AG04450 (cell line): ENCODE results near the gene ADAMTS16. TPM values are rescaled to one million over a fixed set of nuclear protein-coding genes. Genes with fewer than 3 reads are reported as not detected.

Experiments used
- CTCF ChIA-PET: fragments of 300-600, 350-600 bp; formaldehyde crosslinking; extraction: SDS; loops from one replicate; lab custom pipeline; 2022; ENCODE audit warnings: antibody characterized with exemption, inconsistent platforms; lab: Charles Lee
- POLR2A ChIA-PET: fragments of 350-600 bp; formaldehyde crosslinking; extraction: SDS; loops from one replicate; lab custom pipeline; 2021; ENCODE audit warnings: antibody characterized with exemption, inconsistent platforms; lab: Yijun Ruan, JAX
- DNase-seq: peaks from one replicate; pipeline ENCODE4 v3.0.0-alpha.2; 2011; ENCODE audit warnings: low read depth, low spot score
- H3K27ac ChIP-seq: one replicate; pipeline ENCODE4 v1.5.1; 2012; ENCODE audit warnings: low read depth, low read length, control low read depth
- H3K27me3 ChIP-seq: one replicate; pipeline ENCODE4 v1.6.0; 2012; ENCODE audit warnings: low read length; ENCODE audit not compliant: control insufficient read depth, insufficient read depth
- H3K4me3 ChIP-seq: 2 replicates; pipeline ENCODE4 v1.5.1; 2011; ENCODE audit warnings: mild to moderate bottlenecking, low read depth, low read length, control low read depth
- H3K9me3 ChIP-seq: 2 replicates; pipeline ENCODE4 v1.5.1; 2012; ENCODE audit warnings: low read length; ENCODE audit not compliant: control insufficient read depth, insufficient read depth
- CTCF ChIP-seq: IDR thresholded peaks from 2 replicates; pipeline ENCODE4 v1.5.1; 2011; ENCODE audit warnings: low read depth, low read length, control low read depth, inconsistent platforms
- polyA plus RNA-seq: library from polyadenylated mRNA; depleted of rRNA; stranded (reverse); fragments of >200 nt; gene quantifications from 2 replicates; pipeline ENCODE4 v1.2.3, GENCODE V29; 2011

Gene ADAMTS16
- polyA plus RNA-seq, 1 experiment: 0.04 TPM

GRCh38 chr5:5339257-5339656 lies 199.1 kb downstream of the ADAMTS16 start:
- Histone ChIP-seq H3K9me3 (peaks cover 9% of the 10 kb centered on the region), H3K4me3 (no peak overlapping the region), H3K27me3 (no peaks in the 10 kb centered on the region), H3K27ac (no peak overlapping the region)
- TF ChIP-seq CTCF: no peak
- DNase-seq: no peak
- ChIA-PET POLR2A (no interaction called here), CTCF (no interaction called here)

GRCh38 chr5:5340206-5340729 lies 200.1 kb downstream of the ADAMTS16 start:
- peak; percentile 62 for TF ChIP-seq CTCF
- no peak overlapping the region for H3K4me3 ChIP-seq
- ChIA-PET POLR2A (no interaction called here), CTCF (no interaction called here)
- H3K9me3 ChIP-seq: peaks cover 5% of the 10 kb centered on the region
- H3K27ac ChIP-seq: no peak overlapping the region
- no peaks in the 10 kb centered on the region for H3K27me3 ChIP-seq
- peak; percentile 49 for DNase-seq

- H3K27me3 ChIP-seq: no peaks in the 10 kb centered on the region
- no peak overlapping the region for H3K27ac ChIP-seq
- no peak for TF ChIP-seq CTCF
- peaks cover 5% of the 10 kb centered on the region for H3K9me3 ChIP-seq
- ChIA-PET CTCF (no interaction called here), POLR2A (no interaction called here)
- no peak for DNase-seq
- H3K4me3 ChIP-seq: no peak overlapping the region
These were observed 201.6 kb downstream of the ADAMTS16 start for GRCh38 chr5:5341531-5342292.

- H3K27me3 ChIP-seq: no peaks in the 10 kb centered on the region
- no peak overlapping the region for H3K4me3 ChIP-seq
- H3K9me3 ChIP-seq: peaks cover 5% of the 10 kb centered on the region
- CTCF ChIA-PET: no interaction called here
- H3K27ac ChIP-seq: no peak overlapping the region
- TF ChIP-seq CTCF: no peak
- DNase-seq: no peak
- POLR2A ChIA-PET: no interaction called here
These were observed 202.7 kb downstream of the ADAMTS16 start for GRCh38 chr5:5342784-5343183.

GRCh38 chr5:5343568-5343967 lies 203.4 kb downstream of the ADAMTS16 start:
- no peak for DNase-seq
- no peaks in the 10 kb centered on the region for H3K27me3 ChIP-seq
- TF ChIP-seq CTCF: no peak
- H3K27ac ChIP-seq: no peak overlapping the region
- ChIA-PET CTCF (no interaction called here), POLR2A (no interaction called here)
- no peak overlapping the region for H3K4me3 ChIP-seq
- H3K9me3 ChIP-seq: peaks cover 11% of the 10 kb centered on the region
